Esophagus squamous epithelium (tissue), 4 donors: ENCODE measurements around the gene TMEM59L.

Source experiments
- CTCF ChIP-seq, 6 experiments: fragments of 450-650 bp in 4 of 6; fragments of 200-600 bp in 2 of 6; sonication (generic) in 2 of 6; IDR thresholded peaks; one replicate each; pipeline ENCODE4 v1.5.1; 2016 to 2019; ENCODE audit warnings: antibody characterized with exemption in 6 of 6, mild to moderate bottlenecking in 4 of 6, moderate library complexity in 4 of 6
- POLR2A ChIP-seq, 4 donors: fragments of 450-650 bp; IDR thresholded peaks; one replicate each; pipeline ENCODE4 v1.6.1; 2017; ENCODE audit warnings: antibody characterized with exemption in 4 of 4, mild to moderate bottlenecking in 4 of 4, moderate library complexity in 3 of 4

GRCh38 chr19:18650468-18651041, 37.9 kb downstream of the TMEM59L start:
- no peak for TF ChIP-seq POLR2A (IDR thresholded peaks at IDR 0.05)
- TF ChIP-seq CTCF (IDR thresholded peaks at IDR 0.05): no peak
